ENCODE data around the gene ASB8. TPM values are rescaled to one million over a fixed set of nuclear protein-coding genes. Genes with fewer than 3 reads are reported as not detected.

The ASB8 gene
- total and polyA plus RNA-seq, 9 of the 15 experiments (the other 6 are each of a cell fraction or from before 2014, with no cell fraction given): 13.3 to 29.0 (median 19.6) TPM

DNA sequence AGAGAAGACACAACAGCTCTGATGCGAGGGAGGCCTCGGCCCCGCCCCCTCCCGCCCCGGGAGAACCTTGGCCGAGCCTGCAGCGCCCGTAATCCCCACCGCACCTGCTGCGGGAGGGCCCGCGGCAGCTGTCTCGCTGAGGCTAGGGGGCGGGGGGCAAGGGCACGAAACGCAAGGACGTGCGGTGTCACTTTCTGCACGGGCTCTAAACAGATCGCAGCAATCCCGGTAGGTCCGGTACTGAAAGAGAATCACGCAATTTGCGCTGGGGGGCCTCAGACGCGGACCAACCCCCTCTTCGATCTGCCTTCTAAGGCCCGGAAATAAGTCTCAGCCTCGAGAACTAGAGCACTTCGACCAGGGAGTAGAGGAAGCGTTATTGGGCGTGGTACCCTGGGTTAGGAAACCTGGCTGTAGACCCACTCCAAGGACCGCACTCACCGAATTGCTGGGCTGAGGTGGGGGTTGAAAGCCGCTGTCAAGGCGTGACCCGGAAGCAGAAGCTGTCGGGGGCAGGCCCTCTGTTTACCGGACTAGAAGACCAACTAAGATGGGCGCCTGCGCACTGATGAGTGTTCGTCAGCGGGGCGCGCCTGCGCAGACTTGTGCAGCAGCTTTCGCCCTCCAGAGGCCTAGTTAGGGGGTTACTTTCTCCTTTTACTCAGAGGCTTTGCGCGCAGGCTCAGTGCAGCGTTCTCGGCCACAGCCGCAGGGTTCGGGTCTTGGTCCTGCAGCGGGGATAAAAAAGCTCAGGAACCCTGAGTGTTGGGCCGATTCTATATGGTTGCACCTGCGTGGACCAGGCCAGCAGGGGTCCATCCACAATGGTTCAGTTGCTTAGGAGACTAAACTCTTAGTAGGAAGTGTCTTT lies at the start of gene ASB8 (continued):
- TF ChIP-seq POLR2G (IDR thresholded peaks at IDR 0.05; ENCODE audit: low read depth, low read length): peak; percentile 79
- TF ChIP-seq, protein P1, sequence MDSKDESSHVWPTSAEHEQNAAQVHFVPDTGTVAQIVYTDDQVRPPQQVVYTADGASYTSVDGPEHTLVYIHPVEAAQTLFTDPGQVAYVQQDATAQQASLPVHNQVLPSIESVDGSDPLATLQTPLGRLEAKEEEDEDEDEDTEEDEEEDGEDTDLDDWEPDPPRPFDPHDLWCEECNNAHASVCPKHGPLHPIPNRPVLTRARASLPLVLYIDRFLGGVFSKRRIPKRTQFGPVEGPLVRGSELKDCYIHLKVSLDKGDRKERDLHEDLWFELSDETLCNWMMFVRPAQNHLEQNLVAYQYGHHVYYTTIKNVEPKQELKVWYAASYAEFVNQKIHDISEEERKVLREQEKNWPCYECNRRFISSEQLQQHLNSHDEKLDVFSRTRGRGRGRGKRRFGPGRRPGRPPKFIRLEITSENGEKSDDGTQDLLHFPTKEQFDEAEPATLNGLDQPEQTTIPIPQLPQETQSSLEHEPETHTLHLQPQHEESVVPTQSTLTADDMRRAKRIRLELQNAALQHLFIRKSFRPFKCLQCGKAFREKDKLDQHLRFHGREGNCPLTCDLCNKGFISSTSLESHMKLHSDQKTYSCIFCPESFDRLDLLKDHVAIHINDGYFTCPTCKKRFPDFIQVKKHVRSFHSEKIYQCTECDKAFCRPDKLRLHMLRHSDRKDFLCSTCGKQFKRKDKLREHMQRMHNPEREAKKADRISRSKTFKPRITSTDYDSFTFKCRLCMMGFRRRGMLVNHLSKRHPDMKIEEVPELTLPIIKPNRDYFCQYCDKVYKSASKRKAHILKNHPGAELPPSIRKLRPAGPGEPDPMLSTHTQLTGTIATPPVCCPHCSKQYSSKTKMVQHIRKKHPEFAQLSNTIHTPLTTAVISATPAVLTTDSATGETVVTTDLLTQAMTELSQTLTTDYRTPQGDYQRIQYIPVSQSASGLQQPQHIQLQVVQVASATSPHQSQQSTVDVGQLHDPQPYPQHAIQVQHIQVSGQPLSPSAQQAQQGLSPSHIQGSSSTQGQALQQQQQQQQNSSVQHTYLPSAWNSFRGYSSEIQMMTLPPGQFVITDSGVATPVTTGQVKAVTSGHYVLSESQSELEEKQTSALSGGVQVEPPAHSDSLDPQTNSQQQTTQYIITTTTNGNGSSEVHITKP (IDR thresholded peaks at IDR 0.05; ENCODE audit: partially characterized antibody): peak; percentile 51
- peak; percentile 73 for TF ChIP-seq HDAC2 (IDR thresholded peaks at IDR 0.05)
- TF ChIP-seq ZZZ3 (IDR thresholded peaks at IDR 0.05): no peak
- TF ChIP-seq CBX8 (IDR thresholded peaks at IDR 0.05; ENCODE audit: borderline replicate concordance, extremely low read depth, low read depth, low read length, poor library complexity, severe bottlenecking): no peak
- TF ChIP-seq TRIM24 (IDR thresholded peaks at IDR 0.05): peak in 1 of 2 experiments; percentile 20; a peak in 1 of 4 replicates
- TF ChIP-seq, protein P2, sequence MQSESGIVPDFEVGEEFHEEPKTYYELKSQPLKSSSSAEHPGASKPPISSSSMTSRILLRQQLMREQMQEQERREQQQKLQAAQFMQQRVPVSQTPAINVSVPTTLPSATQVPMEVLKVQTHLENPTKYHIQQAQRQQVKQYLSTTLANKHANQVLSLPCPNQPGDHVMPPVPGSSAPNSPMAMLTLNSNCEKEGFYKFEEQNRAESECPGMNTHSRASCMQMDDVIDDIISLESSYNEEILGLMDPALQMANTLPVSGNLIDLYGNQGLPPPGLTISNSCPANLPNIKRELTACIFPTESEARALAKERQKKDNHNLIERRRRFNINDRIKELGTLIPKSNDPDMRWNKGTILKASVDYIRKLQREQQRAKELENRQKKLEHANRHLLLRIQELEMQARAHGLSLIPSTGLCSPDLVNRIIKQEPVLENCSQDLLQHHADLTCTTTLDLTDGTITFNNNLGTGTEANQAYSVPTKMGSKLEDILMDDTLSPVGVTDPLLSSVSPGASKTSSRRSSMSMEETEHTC (IDR thresholded peaks at IDR 0.05): no peak
- no peak for TF ChIP-seq HDAC3 (IDR thresholded peaks at IDR 0.05; ENCODE audit: borderline replicate concordance, partially characterized antibody)
- TF ChIP-seq ATF7 (IDR thresholded peaks at IDR 0.05): peak; percentile 79
- TF ChIP-seq ASH1L (IDR thresholded peaks at IDR 0.05; ENCODE audit: borderline replicate concordance, low read depth, partially characterized antibody): no peak
- TF ChIP-seq, protein P3, sequence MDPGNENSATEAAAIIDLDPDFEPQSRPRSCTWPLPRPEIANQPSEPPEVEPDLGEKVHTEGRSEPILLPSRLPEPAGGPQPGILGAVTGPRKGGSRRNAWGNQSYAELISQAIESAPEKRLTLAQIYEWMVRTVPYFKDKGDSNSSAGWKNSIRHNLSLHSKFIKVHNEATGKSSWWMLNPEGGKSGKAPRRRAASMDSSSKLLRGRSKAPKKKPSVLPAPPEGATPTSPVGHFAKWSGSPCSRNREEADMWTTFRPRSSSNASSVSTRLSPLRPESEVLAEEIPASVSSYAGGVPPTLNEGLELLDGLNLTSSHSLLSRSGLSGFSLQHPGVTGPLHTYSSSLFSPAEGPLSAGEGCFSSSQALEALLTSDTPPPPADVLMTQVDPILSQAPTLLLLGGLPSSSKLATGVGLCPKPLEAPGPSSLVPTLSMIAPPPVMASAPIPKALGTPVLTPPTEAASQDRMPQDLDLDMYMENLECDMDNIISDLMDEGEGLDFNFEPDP (CRISPR knock-in tag; IDR thresholded peaks at IDR 0.05): no peak
- TF ChIP-seq ZNF253 (CRISPR knock-in tag; conservative IDR thresholded peaks at IDR 0.05): no peak
- peak; percentile 9; the same call in 1 of the 2 replicates for TF ChIP-seq RB1 (IDR thresholded peaks at IDR 0.05; ENCODE audit: low read depth)
- TF ChIP-seq BACH1 (tag; IDR thresholded peaks at IDR 0.05): no peak
- no peak for TF ChIP-seq CC2D1A (IDR thresholded peaks at IDR 0.05)
- no peak for TF ChIP-seq ZNF766 (CRISPR knock-in tag; conservative IDR thresholded peaks at IDR 0.05)
- no peak for TF ChIP-seq HIVEP1 (CRISPR knock-in tag; IDR thresholded peaks at IDR 0.05)
- TF ChIP-seq ADNP (tag; IDR thresholded peaks at IDR 0.05): no peak
- TF ChIP-seq TAF15 (IDR thresholded peaks at IDR 0.05; ENCODE audit: low read depth, low read length): no peak
- TF ChIP-seq, protein P4, sequence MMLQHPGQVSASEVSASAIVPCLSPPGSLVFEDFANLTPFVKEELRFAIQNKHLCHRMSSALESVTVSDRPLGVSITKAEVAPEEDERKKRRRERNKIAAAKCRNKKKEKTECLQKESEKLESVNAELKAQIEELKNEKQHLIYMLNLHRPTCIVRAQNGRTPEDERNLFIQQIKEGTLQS (IDR thresholded peaks at IDR 0.05): no peak
- TF ChIP-seq, protein P4 (CRISPR knock-in tag; conservative IDR thresholded peaks at IDR 0.05): no peak
